ENCODE results near the gene OR2B2.

The OR2B2 gene

DNA sequence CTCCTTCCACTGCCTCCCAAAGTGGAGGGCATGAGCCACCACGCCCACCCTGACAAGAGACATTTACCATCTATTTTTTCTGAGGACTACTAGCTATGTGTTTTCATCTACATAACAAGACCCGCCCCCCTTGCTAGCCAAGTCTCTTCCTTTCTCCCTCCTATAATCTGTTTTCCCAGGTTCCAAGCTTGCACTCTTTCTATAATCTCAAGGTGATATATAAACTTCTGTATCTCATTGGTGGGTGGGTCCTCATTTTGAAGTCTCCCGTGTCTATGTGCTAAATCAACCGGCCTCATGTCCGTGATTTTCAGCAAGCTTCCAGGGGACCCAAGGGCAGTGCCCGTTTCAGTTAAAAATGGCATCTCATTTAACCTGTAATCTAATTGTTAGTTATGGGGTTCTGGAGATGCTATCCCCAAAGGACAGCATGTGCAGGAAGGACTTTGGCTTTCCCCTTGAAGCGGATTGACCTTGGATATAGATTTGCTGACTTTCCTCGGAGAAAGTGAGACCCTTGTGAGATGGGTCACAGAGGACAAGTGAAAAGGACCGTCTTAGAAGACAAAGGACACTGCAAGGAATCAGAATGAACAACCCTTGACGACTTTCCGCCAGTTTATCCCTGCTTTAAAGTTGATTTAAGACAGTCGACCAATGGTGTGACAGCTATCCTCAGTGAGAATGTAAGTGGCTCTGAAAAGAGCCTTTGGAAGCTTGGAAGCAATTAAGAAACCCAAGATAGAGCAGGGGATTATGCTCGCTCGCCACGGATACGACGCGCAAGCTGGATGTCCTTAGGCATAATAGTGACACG, 22.4 kb downstream of the OR2B2 start:
- CTCF ChIA-PET, result interaction anchor here (0.6 to 2.2 kb wide), 15 partner anchors 8 to 215 kb away, joined by 3 to 19 read pairs (median 4); a partner anchor contains a TSS
- POLR2A ChIA-PET, result interaction anchor here (0.6 to 3.7 kb wide), 34 partner anchors 8 to 1868 kb away, joined by 3 to 240 read pairs (median 7); a partner anchor contains a TSS
- TF ChIP-seq, protein P1, sequence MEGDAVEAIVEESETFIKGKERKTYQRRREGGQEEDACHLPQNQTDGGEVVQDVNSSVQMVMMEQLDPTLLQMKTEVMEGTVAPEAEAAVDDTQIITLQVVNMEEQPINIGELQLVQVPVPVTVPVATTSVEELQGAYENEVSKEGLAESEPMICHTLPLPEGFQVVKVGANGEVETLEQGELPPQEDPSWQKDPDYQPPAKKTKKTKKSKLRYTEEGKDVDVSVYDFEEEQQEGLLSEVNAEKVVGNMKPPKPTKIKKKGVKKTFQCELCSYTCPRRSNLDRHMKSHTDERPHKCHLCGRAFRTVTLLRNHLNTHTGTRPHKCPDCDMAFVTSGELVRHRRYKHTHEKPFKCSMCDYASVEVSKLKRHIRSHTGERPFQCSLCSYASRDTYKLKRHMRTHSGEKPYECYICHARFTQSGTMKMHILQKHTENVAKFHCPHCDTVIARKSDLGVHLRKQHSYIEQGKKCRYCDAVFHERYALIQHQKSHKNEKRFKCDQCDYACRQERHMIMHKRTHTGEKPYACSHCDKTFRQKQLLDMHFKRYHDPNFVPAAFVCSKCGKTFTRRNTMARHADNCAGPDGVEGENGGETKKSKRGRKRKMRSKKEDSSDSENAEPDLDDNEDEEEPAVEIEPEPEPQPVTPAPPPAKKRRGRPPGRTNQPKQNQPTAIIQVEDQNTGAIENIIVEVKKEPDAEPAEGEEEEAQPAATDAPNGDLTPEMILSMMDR (IDR thresholded peaks at IDR 0.05; ENCODE audit: control extremely low read depth, extremely low read depth, low read depth, missing control alignments), result no peak
- no peak for DNase-seq (ENCODE audit: extremely low spot score)

DNA sequence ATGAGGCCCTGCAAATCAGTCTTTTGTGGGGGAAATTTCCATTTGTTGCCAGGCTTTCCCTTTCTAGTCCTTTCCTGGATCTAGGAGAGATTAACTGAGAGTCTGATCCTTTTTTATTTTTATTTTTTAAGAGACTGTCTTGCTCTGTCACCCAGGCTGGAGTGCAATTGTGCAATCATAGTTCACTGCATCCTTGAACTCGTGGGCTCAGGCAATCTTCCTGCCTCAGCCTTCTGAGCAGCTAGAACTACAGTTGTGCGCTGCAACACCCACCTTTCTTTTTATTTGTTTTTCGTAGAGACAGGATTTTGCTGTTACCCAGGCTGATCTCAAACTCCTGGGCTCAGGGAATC, 22.9 kb downstream of the OR2B2 start:
- TF ChIP-seq, protein P1 (IDR thresholded peaks at IDR 0.05; ENCODE audit: control extremely low read depth, extremely low read depth, low read depth, missing control alignments), result no peak
- POLR2A ChIA-PET, result interaction anchor here (1.1 to 3.7 kb wide), 5 partner anchors 20 to 742 kb away, joined by 4 to 240 read pairs (median 34); a partner anchor contains a TSS
- CTCF ChIA-PET, result interaction anchor here (0.6 to 2.2 kb wide), 8 partner anchors 15 to 215 kb away, joined by 3 to 19 read pairs (median 6); a partner anchor contains a TSS
- DNase-seq (ENCODE audit: extremely low spot score), result no peak

DNA sequence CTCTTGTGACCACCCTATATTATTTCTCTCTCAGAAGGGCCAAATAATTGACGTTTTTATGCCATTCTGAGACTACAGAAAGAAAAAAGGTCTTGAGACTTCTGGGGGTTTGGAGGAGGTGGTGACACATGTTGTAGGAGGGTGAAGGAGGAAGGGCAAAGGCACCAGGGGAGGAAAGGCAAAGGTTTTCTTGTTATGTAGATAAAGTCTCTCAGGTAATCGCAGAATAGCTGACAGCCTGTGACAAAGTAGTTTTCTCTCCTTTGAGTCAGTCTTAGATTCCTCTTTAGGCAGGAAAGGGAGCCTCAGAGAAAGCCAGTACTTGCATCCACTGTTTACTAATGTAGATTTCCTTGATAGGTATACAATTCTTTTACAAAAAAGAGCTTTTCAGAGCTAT, 23.6 kb downstream of the OR2B2 start:
- TF ChIP-seq, protein P1 (IDR thresholded peaks at IDR 0.05; ENCODE audit: control extremely low read depth, extremely low read depth, low read depth, missing control alignments), result no peak
- ChIA-PET POLR2A (interaction anchor here (1.1 to 3.7 kb wide), 2 partner anchors 19 to 50 kb away, joined by 4 to 240 read pairs; a partner anchor contains a TSS), CTCF (interaction anchor here (1.0 to 2.1 kb wide), 2 partner anchors 79 to 116 kb away, joined by 3 to 7 read pairs; a partner anchor contains a TSS)
- DNase-seq (ENCODE audit: extremely low spot score), result no peak

DNA sequence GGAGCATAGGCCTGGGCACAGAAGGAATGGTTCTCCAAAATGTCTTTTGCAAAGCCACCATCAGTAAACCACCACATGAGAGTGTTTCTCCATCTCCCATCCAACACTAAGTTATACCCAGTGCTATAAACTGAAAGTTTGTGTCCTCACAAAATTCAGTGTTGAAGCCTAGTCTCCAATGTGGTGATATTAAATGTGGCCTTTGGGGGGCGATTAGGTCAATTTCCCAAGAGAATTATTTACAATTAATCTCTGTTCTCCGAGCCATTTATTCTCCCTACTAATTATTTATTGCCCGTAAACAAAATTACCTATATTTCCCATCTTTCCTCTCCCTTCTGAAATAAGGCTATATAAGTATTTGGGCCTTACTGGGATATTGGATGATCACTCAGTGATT, 26.1 kb downstream of the OR2B2 start:
- ChIA-PET CTCF (no interaction called here), POLR2A (no interaction called here)
- TF ChIP-seq, protein P1 (IDR thresholded peaks at IDR 0.05; ENCODE audit: control extremely low read depth, extremely low read depth, low read depth, missing control alignments), result no peak
- no peak for DNase-seq (ENCODE audit: extremely low spot score)

DNA sequence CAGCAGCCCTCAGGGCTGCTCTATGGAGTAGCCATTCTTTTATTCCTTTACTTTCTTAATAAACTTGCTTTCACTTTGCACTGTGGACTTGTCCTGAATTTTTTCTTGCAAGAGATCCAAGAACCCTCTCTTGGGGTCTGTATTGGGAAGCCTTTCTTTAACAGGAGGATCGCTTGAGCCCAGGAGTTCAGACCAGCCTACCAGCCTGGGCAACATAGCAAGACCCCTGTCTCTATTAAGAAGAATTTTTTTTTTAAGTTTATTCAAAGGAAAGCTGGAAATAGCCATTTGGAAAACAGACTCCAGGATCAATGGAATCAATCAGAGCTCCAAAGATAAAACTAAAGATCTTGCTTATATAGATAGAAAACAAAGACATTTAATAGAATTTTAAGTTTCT, 29.1 kb downstream of the OR2B2 start:
- DNase-seq (ENCODE audit: extremely low spot score), result no peak
- POLR2A ChIA-PET, result no interaction called here
- TF ChIP-seq, protein P1 (IDR thresholded peaks at IDR 0.05; ENCODE audit: control extremely low read depth, extremely low read depth, low read depth, missing control alignments), result no peak
- CTCF ChIA-PET, result interaction anchor here (1.1 to 2.1 kb wide), 3 partner anchors 10 to 111 kb away, joined by 3 to 8 read pairs (median 3); a partner anchor contains a TSS

DNA sequence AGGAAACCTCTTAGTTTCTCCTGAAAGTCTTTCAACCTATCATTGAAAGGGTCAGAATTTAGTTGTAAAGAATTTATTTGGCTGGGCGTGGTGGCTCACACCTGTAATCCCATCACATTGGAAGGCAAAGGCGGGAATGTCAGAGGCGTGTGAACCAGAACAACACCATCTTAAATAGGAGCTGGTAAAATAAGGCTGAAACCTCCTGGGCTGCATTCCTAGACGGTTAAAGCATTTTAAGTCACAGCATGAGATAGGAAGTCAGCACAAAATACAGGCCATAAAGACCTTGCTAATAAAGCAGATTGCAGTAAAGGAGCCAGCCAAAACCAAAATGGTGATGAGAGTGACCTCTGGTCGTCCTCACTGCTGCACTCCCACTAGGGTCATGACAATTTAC, 29.6 kb downstream of the OR2B2 start:
- CTCF ChIA-PET, result interaction anchor here (0.7 to 2.1 kb wide), 3 partner anchors 11 to 110 kb away, joined by 3 to 8 read pairs (median 3); a partner anchor contains a TSS
- POLR2A ChIA-PET, result interaction anchor here (1.8 kb wide), 1 partner anchor 8 kb away, joined by 7 read pairs; a partner anchor contains a TSS
- TF ChIP-seq, protein P1 (IDR thresholded peaks at IDR 0.05; ENCODE audit: control extremely low read depth, extremely low read depth, low read depth, missing control alignments), result no peak
- no peak for DNase-seq (ENCODE audit: extremely low spot score)
